CD1c-positive myeloid dendritic cell (primary cell): ENCODE data around the gene IQCK.
A peak's percentile ranks its signal among the peaks of the same experiment; 100 is the strongest.

Source experiments
- DNase-seq: peaks from one replicate; pipeline ENCODE4 v3.0.0-alpha.2; 2016; ENCODE audit errors: extremely low spot score

Gene IQCK

GRCh38 chr16:19884611-19885450, 166.8 kb downstream of the IQCK start, which contains the start of gene GPRC5B:
GPRC5B (minus strand) TSS chr16:19884848; CDS start chr16:19872845, 12,003 bp downstream.
- peak; percentile 23 for DNase-seq

GRCh38 chr16:19885451-19886072, 167.5 kb downstream of the IQCK start:
- DNase-seq, result peak; percentile 2

GRCh38 chr16:19886073-19886941, 168.2 kb downstream of the IQCK start:
- peak; percentile 83 for DNase-seq

GRCh38 chr16:19888834-19889233, 170.8 kb downstream of the IQCK start:
- no peak for DNase-seq

- no peak for DNase-seq
These were observed 172.8 kb downstream of the IQCK start for GRCh38 chr16:19890901-19891300.

GRCh38 chr16:19892902-19893301, 174.8 kb downstream of the IQCK start:
- no peak for DNase-seq

- DNase-seq, result no peak
These were observed 176.5 kb downstream of the IQCK start for GRCh38 chr16:19894586-19894985.

- no peak for DNase-seq
These were observed 178.9 kb downstream of the IQCK start for GRCh38 chr16:19896951-19897350.

GRCh38 chr16:19898166-19898565, 180.1 kb downstream of the IQCK start:
- no peak for DNase-seq

GRCh38 chr16:19898924-19899604, 181.0 kb downstream of the IQCK start:
- peak; percentile 43 for DNase-seq

- DNase-seq, result no peak
These were observed 181.5 kb downstream of the IQCK start for GRCh38 chr16:19899605-19899955.

GRCh38 chr16:19901164-19901563, 183.1 kb downstream of the IQCK start:
- no peak for DNase-seq

- peak; percentile 71 for DNase-seq
These were observed 189.3 kb downstream of the IQCK start for GRCh38 chr16:19907161-19907992.
